ENCODE measurements around the gene PCDHGB1. TPM values are rescaled to one million over a fixed set of nuclear protein-coding genes. Genes with fewer than 3 reads are reported as not detected.

Gene PCDHGB1
- total and polyA plus RNA-seq, 2 donors (not counting 3 experiments of a cell fraction or from before 2014, with no cell fraction given): 0.39 to 0.62 TPM

DNA sequence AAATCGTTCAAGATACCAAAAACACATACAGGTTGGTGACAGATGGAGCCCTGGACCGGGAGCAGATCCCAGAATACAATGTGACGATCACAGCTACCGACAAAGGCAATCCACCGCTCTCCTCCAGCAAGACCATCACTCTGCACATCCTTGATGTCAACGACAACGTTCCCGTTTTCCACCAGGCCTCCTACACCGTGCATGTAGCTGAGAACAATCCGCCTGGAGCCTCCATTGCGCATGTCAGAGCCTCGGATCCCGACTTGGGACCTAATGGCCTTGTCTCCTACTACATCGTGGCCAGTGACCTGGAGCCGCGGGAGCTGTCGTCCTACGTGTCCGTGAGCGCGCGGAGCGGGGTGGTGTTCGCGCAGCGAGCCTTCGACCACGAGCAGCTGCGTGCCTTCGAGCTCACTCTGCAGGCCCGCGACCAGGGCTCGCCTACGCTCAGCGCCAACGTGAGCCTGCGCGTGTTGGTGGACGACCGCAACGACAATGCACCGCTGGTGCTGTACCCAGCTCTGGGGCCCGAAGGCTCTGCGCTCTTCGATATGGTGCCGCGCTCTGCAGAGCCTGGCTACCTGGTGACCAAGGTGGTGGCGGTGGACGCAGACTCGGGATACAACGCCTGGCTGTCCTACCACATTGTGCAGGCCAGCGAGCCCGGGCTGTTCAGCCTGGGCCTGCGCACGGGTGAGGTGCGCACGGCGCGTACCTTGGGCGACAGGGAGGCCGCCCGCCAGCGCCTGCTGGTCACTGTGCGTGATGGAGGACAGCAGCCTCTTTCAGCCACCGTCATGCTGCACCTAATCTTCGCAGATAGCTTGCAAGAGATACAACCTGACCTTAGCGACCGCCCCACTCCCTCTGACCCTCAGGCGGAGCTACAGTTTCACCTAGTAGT is 21.9 kb downstream of the PCDHGB1 start:
- ChIA-PET POLR2A (no interaction called here), CTCF (interaction anchor here (1.0 to 3.5 kb wide), 10 partner anchors 9 to 192 kb away, joined by 3 to 57 read pairs (median 10); partner anchors contain the start of genes PCDHB14, PCDHGA10, PCDHGA11 and PCDHGA4)
- Histone ChIP-seq H3K27ac (ENCODE audit: insufficient read depth, low read depth, low read length) (no peak overlapping the region), H3K27me3 (ENCODE audit: control insufficient read depth in 2 of 2, insufficient read depth in 2 of 2, low read length in 2 of 2) (peaks cover 32 to 82% of the 10 kb centered on the region in 2 experiments), H2AFZ (ENCODE audit: low read depth, low read length) (no peak overlapping the region), H3K9me3 (replicated peaks; ENCODE audit: control insufficient read depth, insufficient read depth, low read length) (no peaks in the 10 kb centered on the region), H3K79me2 (ENCODE audit: control insufficient read depth, insufficient read depth, low read length) (no peaks in the 10 kb centered on the region), H3K9ac (replicated peaks; ENCODE audit: extremely low read depth, insufficient read depth, low read length) (no peak overlapping the region), H3K9me1 (replicated peaks; ENCODE audit: control insufficient read depth, extremely low read depth, insufficient read depth, low read length) (no peaks in the 10 kb centered on the region), H3K36me3 (ENCODE audit: control insufficient read depth in 2 of 2, extremely low read depth in 1 of 2, insufficient read depth in 2 of 2, low read length in 2 of 2) (no peaks in the 10 kb centered on the region), H3K4me3 (replicated peaks in 1 of 3; ENCODE audit: insufficient read depth in 1 of 3, low read depth in 1 of 3, low read length in 3 of 3) (no peak overlapping the region), H3K4me2 (ENCODE audit: insufficient read depth, low read length) (no peak overlapping the region), H4K20me1 (replicated peaks; ENCODE audit: control insufficient read depth, extremely low read depth, insufficient read depth, low read length) (no peaks in the 10 kb centered on the region), H3K4me1 (ENCODE audit: control insufficient read depth, extremely low read depth, insufficient read depth, low read length) (no peaks in the 10 kb centered on the region)
- intact Hi-C loops (cut with micrococcal nuclease): loop anchor here (5.0 kb wide), 1 partner anchor 50 kb away; the partner anchor contains the start of gene PCDHGA11
- TF ChIP-seq CTCF (IDR thresholded peaks at IDR 0.05; ENCODE audit: extremely low read depth in 1 of 2, insufficient read depth in 1 of 2, low read depth in 1 of 2, low read length in 2 of 2) (no peak), JUN (IDR thresholded peaks at IDR 0.05; ENCODE audit: borderline replicate concordance, insufficient read depth, insufficient read length, low read depth) (no peak), EZH2 (IDR thresholded peaks at IDR 0.05; ENCODE audit: borderline replicate concordance, low read depth, low read length, severe bottlenecking) (no peak), MYC (IDR thresholded peaks at IDR 0.05; ENCODE audit: low read depth, low read length) (no peak), POLR2AphosphoS5 (IDR thresholded peaks at IDR 0.05; ENCODE audit: insufficient read depth, low read depth, low read length) (no peak), FOS (IDR thresholded peaks at IDR 0.05; ENCODE audit: borderline replicate concordance, insufficient read depth, low read length) (no peak), POLR2A (IDR thresholded peaks at IDR 0.05; ENCODE audit: low read depth, low read length) (no peak), MAX (IDR thresholded peaks at IDR 0.05; ENCODE audit: insufficient read depth, insufficient read length) (no peak), GATA2 (IDR thresholded peaks at IDR 0.05; ENCODE audit: insufficient read depth, insufficient read length, low read depth, low read length) (no peak)
- dilution Hi-C loops (cut with MboI; ENCODE audit: extremely low pct_ligation_motif_present, low sequenced_read_pairs): no loop called here
- BruUV-seq (replicated peaks): no TSS peak
- DNase-seq (ENCODE audit: low read depth, low spot score) (no peak), FAIRE-seq (no peak)

Data from endothelial cell of umbilical vein (primary cell).